Activated CD4-positive, alpha-beta T cell treated with anti-CD3 and anti-CD28 coated beads for 1 hour (primary cell): ENCODE measurements around the gene SLC7A7.
"Not testable (repeated sequence)": the region's sequence is repeated elsewhere in the genome, so short reads cannot be mapped to it uniquely, and the experiment has no call there.

Experiments used
- DNase-seq: peaks from one replicate; pipeline ENCODE4 v3.0.0-alpha.2; 2020

The SLC7A7 gene

DNA sequence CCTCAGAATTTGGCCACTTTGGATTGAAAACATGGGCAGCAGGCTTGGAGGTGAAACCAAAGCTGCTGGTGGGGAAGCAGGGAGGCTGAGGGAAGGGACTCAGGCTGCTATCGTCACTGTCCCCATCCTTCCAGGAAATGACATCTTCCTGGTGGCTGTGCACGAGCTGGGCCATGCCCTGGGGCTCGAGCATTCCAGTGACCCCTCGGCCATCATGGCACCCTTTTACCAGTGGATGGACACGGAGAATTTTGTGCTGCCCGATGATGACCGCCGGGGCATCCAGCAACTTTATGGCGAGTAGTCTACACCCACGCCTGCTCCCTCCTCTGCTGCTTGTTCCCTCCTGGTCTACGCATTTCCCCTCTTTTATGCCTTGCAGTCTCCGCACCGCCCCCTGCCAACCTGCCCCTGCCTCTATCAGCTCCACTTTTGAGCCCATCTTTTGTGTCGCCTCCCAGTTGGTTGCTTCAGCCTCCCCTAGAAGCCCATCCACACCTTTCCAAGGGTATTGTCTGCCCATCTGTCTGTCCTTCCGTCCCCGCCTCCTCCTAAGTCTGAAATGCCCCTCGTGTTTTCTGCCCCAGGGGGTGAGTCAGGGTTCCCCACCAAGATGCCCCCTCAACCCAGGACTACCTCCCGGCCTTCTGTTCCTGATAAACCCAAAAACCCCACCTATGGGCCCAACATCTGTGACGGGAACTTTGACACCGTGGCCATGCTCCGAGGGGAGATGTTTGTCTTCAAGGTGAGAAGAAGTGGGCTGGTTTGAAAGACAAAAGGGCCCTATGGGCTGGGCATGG lies 28.1 kb upstream of the SLC7A7 start:
- DNase-seq = no peak

DNA sequence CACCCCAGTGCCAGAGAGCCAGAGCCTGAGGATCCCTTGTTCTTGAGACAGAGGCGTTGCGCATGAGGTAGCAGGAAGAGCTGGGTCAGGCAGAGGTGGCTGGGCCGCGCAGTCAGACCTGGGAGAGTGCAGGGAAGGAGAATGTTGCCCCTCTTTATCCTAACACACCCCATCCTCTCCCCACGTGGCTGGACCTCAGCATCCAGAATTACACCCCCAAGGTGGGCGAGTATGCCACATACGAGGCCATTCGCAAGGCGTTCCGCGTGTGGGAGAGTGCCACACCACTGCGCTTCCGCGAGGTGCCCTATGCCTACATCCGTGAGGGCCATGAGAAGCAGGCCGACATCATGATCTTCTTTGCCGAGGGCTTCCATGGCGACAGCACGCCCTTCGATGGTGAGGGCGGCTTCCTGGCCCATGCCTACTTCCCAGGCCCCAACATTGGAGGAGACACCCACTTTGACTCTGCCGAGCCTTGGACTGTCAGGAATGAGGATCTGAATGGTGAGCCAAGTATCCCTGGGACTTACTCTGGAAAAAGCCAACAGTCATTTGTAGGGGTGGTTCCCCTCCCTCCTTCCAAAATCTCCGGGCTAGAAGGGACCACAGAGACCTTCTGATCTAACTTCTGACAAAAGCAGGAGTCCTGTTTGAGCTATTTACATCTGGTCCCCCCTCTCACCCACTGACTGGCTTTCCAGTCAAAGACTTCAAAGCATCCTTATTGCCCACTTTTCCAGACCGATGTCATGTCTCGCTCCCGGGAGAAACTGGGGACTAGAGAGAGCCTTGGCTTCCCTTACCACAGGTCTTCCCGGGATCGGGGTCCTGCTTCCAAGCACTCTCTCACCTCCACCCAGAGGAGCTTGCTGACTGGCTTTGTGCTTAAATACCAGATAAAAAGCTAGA lies 27.2 kb upstream of the SLC7A7 start:
- no peak for DNase-seq

GRCh38 chr14:22841769-22842168 lies 26.5 kb upstream of the SLC7A7 start:
- no peak for DNase-seq

GRCh38 chr14:22841311-22841710 lies 26.1 kb upstream of the SLC7A7 start:
- no peak for DNase-seq

- no peak for DNase-seq
These were observed 24.0 kb upstream of the SLC7A7 start for GRCh38 chr14:22839159-22839779.

GRCh38 chr14:22838631-22839041 lies 23.4 kb upstream of the SLC7A7 start:
- DNase-seq = no peak

DNA sequence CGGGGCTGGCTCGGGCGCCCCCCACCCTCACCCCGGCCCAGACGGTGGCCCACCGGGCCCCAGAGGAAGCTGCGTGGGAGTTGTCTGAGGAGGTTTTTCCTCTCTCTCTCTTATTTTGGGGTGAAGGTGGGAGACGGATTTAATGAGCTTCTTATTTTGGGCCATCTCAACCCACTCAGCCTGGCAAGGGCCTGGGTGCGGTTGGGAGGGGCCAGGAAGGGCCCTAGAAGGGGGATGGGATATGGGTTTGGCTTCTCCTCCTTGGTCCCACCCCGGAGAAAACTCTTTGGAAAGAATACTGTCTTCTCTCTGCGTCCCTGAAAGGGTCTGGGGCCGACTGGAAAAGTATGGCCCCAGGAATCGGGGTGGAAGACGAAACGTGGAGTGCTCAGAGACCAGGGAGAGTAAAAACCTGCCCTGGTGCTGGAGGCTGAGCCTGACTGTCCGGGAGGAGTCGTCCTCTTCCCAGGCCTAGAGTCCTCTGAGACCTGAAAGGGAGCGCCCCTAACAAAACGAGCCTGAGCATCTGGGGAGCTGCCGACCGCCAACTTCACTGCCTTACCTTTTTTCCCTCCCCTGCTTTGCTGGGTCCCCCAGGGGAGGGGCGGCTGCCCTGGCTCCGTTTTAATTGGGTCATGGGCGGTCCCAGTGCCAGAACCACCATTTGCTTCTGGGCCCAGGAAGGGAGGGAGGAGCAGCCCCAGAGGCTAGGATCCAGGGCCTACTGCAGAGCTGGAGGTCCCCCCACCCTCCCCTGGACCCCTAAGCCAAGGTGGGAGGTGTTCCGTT lies 22.7 kb upstream of the SLC7A7 start:
- no peak for DNase-seq

- no peak for DNase-seq
These were observed 22.0 kb upstream of the SLC7A7 start for GRCh38 chr14:22837114-22837749.

DNA sequence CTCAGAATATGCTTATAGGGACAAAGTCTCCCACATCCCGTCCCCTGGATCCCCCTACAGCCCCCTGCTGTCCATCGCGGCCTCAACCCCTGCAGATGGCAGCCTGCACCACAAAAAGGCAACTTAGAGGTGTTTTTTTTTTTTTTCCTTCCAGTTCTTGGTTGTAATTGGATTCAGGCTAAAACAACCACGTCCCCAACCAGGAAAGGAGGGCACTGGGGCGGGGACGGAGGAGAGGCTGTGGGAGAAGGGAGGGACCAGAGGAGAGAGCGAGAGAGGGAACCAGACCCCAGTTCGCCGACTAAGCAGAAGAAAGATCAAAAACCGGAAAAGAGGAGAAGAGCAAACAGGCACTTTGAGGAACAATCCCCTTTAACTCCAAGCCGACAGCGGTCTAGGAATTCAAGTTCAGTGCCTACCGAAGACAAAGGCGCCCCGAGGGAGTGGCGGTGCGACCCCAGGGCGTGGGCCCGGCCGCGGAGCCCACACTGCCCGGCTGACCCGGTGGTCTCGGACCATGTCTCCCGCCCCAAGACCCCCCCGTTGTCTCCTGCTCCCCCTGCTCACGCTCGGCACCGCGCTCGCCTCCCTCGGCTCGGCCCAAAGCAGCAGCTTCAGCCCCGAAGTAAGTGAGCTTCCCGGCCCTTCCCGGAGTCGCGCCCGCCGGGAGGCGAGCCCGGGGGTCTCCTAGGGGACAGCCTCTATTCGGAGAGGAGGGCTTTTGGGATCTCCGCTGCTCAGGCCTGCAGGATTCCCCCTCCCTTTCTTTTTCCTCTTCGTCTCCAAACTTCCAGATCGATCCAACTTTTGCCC lies 21.3 kb upstream of the SLC7A7 start, which contains the start of gene MMP14:
Gene MMP14, plus strand, starts transcription at position 285 of the 813 bp plus-strand sequence. Its CDS starts 233 bp downstream, at position 518.
- no peak for DNase-seq

DNA sequence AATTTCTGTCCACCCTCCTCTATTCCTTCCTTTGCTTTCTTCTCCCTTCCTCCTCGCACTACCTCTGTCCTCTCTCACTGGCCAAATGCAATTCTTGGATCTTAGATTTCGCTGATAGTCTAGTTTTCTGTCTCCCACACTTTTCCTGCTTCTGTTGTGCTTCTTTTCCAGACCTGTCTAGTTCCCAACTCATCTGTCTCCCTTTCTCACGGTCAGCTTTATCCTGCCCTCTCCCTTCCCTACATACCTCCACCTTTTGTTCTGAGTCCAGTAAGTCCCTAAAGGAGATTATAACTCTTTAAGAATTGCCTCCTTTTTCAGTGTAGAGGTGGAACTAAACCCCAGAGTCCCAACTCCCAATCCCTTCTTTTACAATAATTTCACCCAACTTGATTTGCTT lies 20.3 kb upstream of the SLC7A7 start:
- DNase-seq = no peak

GRCh38 chr14:22830443-22831010 lies 15.3 kb upstream of the SLC7A7 start:
- no peak for DNase-seq

- DNase-seq = peak; percentile 86
These were observed 14.6 kb upstream of the SLC7A7 start, which contains the start of gene MRPL52 for GRCh38 chr14:22829661-22830442. MRPL52 (plus strand) TSS chr14:22829887; CDS start chr14:22829913, 26 bp downstream.

DNA sequence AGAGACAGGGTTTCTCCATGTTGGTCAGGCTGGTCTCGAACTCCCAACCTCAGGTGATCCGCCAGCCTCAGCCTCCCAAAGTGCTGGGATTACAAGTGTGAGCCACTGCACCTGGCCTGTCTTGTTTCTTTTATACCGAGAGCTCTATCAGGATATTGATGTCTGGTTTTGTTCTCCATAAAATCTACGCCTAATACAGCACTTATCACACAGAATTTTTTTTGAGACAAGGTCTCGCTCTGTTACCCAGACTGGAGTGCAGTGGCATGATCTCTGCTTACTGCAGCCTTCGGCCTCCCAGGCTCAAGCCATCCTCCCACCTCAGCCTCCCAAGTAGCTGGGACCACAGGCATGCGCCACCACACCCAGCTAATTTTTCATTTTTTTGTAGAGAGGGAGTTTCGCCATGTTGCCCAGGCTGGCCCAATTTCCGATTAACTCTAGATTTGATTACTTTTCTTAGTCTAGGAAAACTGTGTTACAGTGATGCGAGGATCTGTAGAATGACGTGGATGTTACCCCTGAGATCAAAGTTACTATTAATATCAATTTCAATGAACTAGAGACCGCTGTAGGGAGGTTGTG lies 13.9 kb upstream of the SLC7A7 start:
- not testable (repeated sequence) for DNase-seq

DNA sequence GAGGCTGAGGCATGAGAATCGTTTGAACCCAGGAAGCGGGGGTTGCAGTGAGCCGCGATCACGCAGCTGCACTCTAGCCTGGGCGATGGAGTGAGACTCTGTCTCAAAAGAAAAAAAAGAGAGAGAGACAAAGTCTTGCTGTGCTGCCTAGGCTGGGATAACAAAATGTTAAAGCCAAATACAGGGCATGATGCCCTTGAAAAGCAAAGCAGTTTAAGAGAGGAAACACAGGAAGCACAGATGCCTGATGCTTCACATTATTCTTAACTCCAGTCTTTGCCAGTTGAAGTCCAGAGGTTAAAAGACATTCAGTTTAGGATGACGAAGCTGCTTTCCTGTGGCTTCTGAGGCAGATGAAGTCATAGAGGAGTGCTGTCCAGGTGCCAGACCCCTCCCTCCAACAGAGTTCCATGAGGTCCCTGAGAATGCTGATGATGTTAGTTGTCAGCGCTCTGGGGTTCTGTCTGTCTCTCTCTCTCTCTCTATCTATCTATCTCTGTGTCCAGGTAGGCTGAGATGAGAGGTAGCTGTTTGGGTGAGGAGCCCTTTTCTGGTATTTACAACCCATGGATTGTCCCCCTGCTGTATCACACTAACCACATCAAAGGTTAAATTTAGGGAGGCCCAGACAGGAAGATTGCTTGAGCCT lies 9.6 kb upstream of the SLC7A7 start:
- DNase-seq = no peak

DNA sequence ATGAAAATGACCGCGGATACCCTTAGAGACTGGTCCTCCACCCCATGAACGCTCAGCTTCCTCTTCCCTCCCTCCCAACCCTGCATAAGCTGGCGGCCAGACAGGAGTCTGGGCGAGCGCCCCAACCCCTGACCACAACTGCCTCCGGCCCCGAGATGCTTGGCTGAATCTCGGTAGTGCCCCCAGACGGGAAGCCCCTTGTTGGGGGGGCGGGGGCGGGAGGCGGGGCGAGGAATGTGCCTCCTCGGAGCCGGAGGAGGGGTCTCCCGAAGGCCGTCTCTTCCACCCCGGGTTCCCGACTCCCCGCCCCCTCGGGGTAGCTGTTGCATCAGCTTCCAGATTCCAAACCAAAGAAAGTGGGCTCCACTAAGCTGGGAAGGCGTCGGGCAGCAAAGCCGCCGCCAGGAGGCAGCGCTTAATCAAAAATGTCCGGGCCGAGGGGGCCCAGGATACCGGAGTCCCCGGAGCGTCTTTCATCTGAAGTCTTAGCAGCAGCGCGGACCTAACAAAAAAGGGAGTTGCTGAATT lies 7.4 kb upstream of the SLC7A7 start:
- DNase-seq = peak; percentile 66

DNA sequence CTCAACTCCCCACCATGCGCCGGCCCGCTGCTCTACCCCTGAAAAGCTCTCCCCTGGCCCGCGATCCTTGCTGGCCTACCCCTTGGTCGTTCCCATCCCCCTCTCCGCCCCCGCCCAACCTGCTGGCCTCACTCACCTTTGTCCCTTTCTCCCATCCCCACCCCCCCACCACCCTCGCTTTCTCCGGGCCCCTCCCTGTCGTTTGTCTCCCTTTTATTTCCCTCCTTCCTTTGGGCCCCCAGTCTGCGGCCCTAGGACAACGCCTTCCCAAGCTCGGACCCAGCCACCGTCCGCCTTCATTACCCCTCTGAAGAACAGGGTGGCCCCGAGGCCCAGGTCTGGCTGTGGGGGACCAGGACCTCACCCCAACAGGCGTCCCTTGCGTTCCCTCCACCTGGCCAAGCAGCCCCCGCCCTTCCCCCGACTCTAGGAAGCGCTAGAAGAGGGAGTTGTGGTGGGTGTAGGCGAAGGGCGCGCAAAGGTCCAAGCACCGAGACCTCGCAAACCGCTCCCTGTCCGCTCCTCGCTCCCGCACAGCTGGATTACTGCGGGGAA lies 6.9 kb upstream of the SLC7A7 start:
- no peak for DNase-seq

DNA sequence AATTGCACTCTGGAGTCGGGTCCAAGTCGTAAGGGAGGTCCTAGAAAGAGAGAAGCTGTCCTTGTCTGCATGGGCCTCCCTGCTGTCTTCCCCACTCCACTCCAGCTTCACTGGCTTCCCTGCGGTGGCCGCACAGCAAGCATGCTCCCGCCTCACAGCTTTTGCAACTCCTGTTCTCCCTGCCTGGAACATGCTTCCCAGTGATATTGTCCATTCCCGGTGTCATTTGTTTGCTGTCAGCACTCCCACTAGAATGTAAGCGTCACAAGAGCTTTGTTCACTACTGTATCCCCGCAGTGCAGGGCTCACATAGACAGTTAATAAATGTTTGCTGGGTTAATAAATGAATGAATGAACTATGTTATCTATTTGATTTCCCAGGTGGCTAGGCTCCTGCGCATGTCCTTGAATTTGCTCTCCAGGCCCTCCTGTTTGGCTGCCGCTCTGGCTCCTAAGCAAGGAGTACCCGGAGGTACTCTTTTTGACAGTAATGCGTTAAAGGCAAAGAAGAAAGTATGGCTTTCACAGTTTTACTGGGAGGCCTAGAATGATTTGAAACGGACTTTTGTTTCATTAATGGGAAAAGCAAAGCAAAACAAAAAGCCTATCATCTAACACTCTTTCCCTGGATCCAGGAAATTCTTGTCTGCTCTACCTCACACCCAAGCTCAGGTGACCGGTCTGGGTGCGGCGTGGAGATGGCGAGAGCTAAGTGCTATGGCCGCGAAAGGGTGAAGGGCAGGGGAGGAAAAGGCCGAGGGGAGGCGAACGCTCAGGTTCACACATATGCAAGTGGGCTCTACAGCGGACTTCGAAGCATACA lies 6.2 kb upstream of the SLC7A7 start:
- DNase-seq = no peak
